ENCODE measurements around the gene RFC2. TPM values are rescaled to one million over a fixed set of nuclear protein-coding genes. Genes with fewer than 3 reads are reported as not detected.

RFC2 gene
- total and polyA plus RNA-seq, 7 experiments from 2014 or later: 12.0 to 51.7 (median 19.3) TPM

DNA sequence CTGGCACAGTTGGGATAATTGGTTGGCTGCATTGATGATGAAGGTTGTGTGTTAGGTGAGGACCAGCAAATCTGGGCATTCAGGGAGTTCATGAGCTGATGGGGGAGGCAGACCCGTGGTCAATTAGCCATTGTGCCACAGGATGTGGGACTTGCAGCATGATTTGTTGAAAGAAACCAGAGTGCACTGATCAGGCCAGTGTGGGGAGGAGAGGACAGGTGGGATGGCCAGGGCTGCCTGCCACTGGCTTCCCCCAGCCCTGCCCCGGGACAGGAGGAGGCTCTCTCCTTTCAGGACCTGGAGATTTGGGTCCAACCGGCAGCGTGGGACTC lies 39.3 kb upstream of the RFC2 start:
- peaks cover 6 to 16% (median 11%) of the 10 kb centered on the region in 7 donors for H3K4me1 Mint-ChIP-seq
- H3K4me1 ChIP-seq (ENCODE audit: control insufficient read depth in 2 of 2, insufficient read depth in 2 of 2, low read length in 2 of 2): peaks cover 8 to 11% of the 10 kb centered on the region in 2 donors
- POLR2A ChIA-PET: no interaction called here
- no peak overlapping the region for H3K27ac ChIP-seq (ENCODE audit: low read depth, low read length)
- H3K4me3 Mint-ChIP-seq: no peak overlapping the region
- no peaks in the 10 kb centered on the region for H3K27me3 ChIP-seq (ENCODE audit: control insufficient read depth in 2 of 2, insufficient read depth in 2 of 2, low read length in 2 of 2)
- H3K36me3 Mint-ChIP-seq: no peaks in the 10 kb centered on the region
- H3K9me3 Mint-ChIP-seq: no peaks in the 10 kb centered on the region
- H3K9me3 ChIP-seq (ENCODE audit: control insufficient read depth in 2 of 3, low read length in 3 of 3): no peaks in the 10 kb centered on the region
- no peak overlapping the region for H3K4me3 ChIP-seq (ENCODE audit: low read length)
- ATAC-seq: no peak
- intact Hi-C loops (cut with micrococcal nuclease): loop anchor here in 1 of 2 donors (10.0 kb wide), 1 partner anchor 199 kb away; no protein-coding TSS in a partner anchor
- CTCF ChIA-PET: no interaction called here
- no peak overlapping the region for H3K27ac Mint-ChIP-seq
- H3K36me3 ChIP-seq (ENCODE audit: control insufficient read depth in 2 of 3, insufficient read depth in 3 of 3, low read length in 3 of 3): no peaks in the 10 kb centered on the region
- DNase-seq: no peak
- H3K27me3 Mint-ChIP-seq: peaks cover 0 to 31% (median 0%) of the 10 kb centered on the region in 5 donors

DNA sequence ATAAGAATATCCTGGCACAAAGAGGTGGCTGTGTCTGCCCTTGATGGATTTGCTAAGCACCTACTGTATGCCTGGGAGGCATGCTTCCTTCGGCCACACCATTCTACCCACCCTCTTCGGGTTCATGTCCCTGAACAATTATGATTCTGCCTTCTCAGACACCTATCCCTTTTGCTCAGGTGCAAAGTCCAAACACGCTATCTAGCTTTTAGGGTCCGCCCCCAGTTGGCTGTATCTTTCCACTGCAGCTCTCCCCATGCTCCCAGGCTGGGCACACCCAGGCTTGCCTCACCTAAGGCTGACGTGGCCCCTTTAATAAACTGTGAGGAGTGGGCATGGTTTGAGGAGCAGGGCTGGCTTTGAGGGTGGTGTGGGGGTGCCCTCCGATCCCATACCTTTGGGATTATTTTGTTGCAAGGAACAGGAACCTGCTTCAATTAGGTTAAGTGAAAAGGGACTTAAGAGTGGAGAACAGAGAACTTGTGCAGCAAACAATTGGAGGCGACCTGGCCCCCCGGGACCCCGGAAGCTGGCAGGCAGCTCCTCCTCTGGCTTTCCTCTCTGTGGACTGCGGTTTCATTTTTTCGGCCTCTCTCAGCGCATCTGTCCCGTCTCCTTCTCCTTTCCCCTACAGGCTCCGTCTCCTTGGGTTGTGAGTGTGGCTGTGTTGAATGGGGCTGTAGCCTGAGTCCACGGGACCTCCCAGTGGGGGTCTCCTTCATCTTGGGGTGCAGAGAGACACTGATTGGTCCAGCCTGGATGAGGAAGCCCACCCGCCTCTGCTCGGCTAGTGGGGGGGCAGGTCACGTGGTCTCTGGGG lies 38.8 kb upstream of the RFC2 start:
- peak overlapping the region in 2 of 9 donors; percentile 36 to 43 for H3K27ac Mint-ChIP-seq
- no peaks in the 10 kb centered on the region for H3K9me3 Mint-ChIP-seq
- H3K4me3 ChIP-seq (ENCODE audit: low read length): no peak overlapping the region
- peaks cover 13 to 17% of the 10 kb centered on the region in 2 donors for H3K4me1 ChIP-seq (ENCODE audit: control insufficient read depth in 2 of 2, insufficient read depth in 2 of 2, low read length in 2 of 2)
- no peaks in the 10 kb centered on the region for H3K27me3 ChIP-seq (ENCODE audit: control insufficient read depth in 2 of 2, insufficient read depth in 2 of 2, low read length in 2 of 2)
- H3K36me3 Mint-ChIP-seq: no peaks in the 10 kb centered on the region
- intact Hi-C loops (cut with micrococcal nuclease): loop anchor here in 1 of 2 donors (10.0 kb wide), 1 partner anchor 198 kb away; no protein-coding TSS in a partner anchor
- DNase-seq (no peak), ATAC-seq (no peak)
- no peak overlapping the region for H3K4me3 Mint-ChIP-seq
- no peaks in the 10 kb centered on the region for H3K9me3 ChIP-seq (ENCODE audit: control insufficient read depth in 2 of 3, low read length in 3 of 3)
- no peak overlapping the region for H3K27ac ChIP-seq (ENCODE audit: low read depth, low read length)
- H3K36me3 ChIP-seq (ENCODE audit: control insufficient read depth in 2 of 3, insufficient read depth in 3 of 3, low read length in 3 of 3): no peaks in the 10 kb centered on the region
- peaks cover 0 to 36% (median 0%) of the 10 kb centered on the region in 5 donors for H3K27me3 Mint-ChIP-seq
- ChIA-PET CTCF (no interaction called here), POLR2A (no interaction called here)
- H3K4me1 Mint-ChIP-seq: peaks cover 12 to 22% (median 17%) of the 10 kb centered on the region in 7 donors

DNA sequence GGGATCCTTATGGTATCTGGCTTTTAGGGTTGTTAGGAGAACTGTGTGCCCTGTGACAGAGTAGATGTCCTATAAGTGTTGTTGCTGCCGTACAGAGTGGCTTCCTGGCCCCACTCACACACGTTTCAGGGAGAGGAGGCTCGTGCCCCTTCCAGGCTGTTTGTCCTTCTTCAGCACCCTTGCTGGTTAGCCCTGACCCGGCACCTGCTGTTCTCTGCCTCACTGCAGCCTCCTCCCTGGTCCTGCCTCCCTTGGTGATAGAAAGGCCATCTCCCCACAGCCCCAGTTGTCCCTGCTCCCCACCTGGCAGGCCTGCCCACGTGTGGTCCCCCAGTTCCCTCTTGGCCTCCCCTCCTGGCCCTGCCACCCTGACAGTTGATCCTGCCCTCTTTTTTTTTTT lies 37.3 kb upstream of the RFC2 start:
- Histone ChIP-seq H3K36me3 (ENCODE audit: control insufficient read depth in 2 of 3, insufficient read depth in 3 of 3, low read length in 3 of 3) (no peaks in the 10 kb centered on the region), H3K27me3 (ENCODE audit: control insufficient read depth in 2 of 2, insufficient read depth in 2 of 2, low read length in 2 of 2) (no peaks in the 10 kb centered on the region), H3K4me3 (ENCODE audit: low read length) (no peak overlapping the region), H3K4me1 (ENCODE audit: control insufficient read depth in 2 of 2, insufficient read depth in 2 of 2, low read length in 2 of 2) (peaks cover 15 to 20% of the 10 kb centered on the region in 2 donors), H3K9me3 (ENCODE audit: control insufficient read depth in 2 of 3, low read length in 3 of 3) (no peaks in the 10 kb centered on the region), H3K27ac (ENCODE audit: low read depth, low read length) (no peak overlapping the region)
- Mint-ChIP-seq H3K27ac (peak overlapping the region in 1 of 9 donors; percentile 71), H3K9me3 (no peaks in the 10 kb centered on the region), H3K4me3 (peak overlapping the region in 7 of 10 donors; percentile 4 to 89 (median 44)), H3K36me3 (no peaks in the 10 kb centered on the region), H3K27me3 (peaks cover 0 to 39% (median 0%) of the 10 kb centered on the region in 5 donors), H3K4me1 (peaks cover 13 to 24% (median 18%) of the 10 kb centered on the region in 7 donors)
- ChIA-PET POLR2A (no interaction called here), CTCF (no interaction called here)
- DNase-seq (no peak), ATAC-seq (no peak)
- intact Hi-C loops (cut with micrococcal nuclease): loop anchor here in 1 of 2 donors (10.0 kb wide), 1 partner anchor 197 kb away; no protein-coding TSS in a partner anchor

DNA sequence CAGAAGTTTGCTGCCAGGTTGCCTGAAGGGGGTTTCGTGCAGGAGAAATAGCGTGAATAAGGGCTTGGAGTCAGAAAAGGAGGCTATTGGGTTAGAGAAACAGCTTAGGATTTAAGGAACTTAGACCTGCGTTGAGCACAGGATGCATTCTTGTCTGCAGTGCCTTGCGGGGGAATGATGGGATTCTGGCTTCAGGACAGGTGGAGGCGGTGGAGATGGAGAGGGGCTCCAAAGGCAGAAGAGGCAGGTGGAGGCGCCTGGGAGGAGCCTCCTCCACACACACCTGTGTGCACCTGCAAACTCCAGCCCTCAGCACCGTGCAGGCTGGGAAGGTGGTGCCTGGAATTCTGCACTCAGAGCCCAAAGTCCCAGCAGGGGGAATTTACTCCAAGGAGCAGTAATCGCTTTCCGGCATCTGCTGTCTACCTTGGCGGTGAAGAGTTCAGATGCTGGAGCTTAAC lies 36.8 kb upstream of the RFC2 start:
- DNase-seq (no peak), ATAC-seq (no peak)
- intact Hi-C loops (cut with micrococcal nuclease): loop anchor here in 1 of 2 donors (10.0 kb wide), 1 partner anchor 196 kb away; no protein-coding TSS in a partner anchor
- Mint-ChIP-seq H3K4me1 (peaks cover 13 to 24% (median 18%) of the 10 kb centered on the region in 7 donors), H3K27me3 (peaks cover 0 to 39% (median 0%) of the 10 kb centered on the region in 5 donors), H3K36me3 (no peaks in the 10 kb centered on the region), H3K4me3 (peak overlapping the region in 9 of 10 donors; percentile 30 to 89 (median 68)), H3K9me3 (no peaks in the 10 kb centered on the region), H3K27ac (peak overlapping the region in 3 of 9 donors; percentile 26 to 71 (median 38))
- ChIA-PET CTCF (no interaction called here), POLR2A (no interaction called here)
- peaks cover 15 to 20% of the 10 kb centered on the region in 2 donors for H3K4me1 ChIP-seq (ENCODE audit: control insufficient read depth in 2 of 2, insufficient read depth in 2 of 2, low read length in 2 of 2)
- H3K27me3 ChIP-seq (ENCODE audit: control insufficient read depth in 2 of 2, insufficient read depth in 2 of 2, low read length in 2 of 2): no peaks in the 10 kb centered on the region
- no peak overlapping the region for H3K27ac ChIP-seq (ENCODE audit: low read depth, low read length)
- no peaks in the 10 kb centered on the region for H3K36me3 ChIP-seq (ENCODE audit: control insufficient read depth in 2 of 3, insufficient read depth in 3 of 3, low read length in 3 of 3)
- no peaks in the 10 kb centered on the region for H3K9me3 ChIP-seq (ENCODE audit: control insufficient read depth in 2 of 3, low read length in 3 of 3)
- H3K4me3 ChIP-seq (ENCODE audit: low read length): no peak overlapping the region

DNA sequence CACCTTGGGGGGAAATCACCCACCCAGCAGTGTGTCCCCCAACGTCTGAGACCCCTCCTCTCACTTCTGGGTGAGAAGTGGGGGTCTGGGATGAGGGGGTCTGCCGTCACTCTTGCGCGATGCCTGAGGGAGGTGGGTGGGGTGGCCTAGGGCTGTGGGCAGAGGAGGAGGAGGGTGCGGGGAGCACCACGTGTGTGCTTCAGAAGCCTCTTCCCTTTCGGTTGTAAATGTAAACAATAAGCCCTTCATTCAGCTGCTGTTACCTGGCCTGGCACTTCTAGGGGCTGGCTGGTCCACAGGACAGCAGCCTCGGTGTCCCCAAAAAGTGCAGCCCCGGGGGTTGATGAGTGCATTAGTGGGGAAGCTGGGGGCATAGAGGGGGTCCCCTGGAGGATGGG lies 36.4 kb upstream of the RFC2 start:
- H3K27ac ChIP-seq (ENCODE audit: low read depth, low read length): no peak overlapping the region
- POLR2A ChIA-PET: no interaction called here
- no peak overlapping the region for H3K4me3 ChIP-seq (ENCODE audit: low read length)

DNA sequence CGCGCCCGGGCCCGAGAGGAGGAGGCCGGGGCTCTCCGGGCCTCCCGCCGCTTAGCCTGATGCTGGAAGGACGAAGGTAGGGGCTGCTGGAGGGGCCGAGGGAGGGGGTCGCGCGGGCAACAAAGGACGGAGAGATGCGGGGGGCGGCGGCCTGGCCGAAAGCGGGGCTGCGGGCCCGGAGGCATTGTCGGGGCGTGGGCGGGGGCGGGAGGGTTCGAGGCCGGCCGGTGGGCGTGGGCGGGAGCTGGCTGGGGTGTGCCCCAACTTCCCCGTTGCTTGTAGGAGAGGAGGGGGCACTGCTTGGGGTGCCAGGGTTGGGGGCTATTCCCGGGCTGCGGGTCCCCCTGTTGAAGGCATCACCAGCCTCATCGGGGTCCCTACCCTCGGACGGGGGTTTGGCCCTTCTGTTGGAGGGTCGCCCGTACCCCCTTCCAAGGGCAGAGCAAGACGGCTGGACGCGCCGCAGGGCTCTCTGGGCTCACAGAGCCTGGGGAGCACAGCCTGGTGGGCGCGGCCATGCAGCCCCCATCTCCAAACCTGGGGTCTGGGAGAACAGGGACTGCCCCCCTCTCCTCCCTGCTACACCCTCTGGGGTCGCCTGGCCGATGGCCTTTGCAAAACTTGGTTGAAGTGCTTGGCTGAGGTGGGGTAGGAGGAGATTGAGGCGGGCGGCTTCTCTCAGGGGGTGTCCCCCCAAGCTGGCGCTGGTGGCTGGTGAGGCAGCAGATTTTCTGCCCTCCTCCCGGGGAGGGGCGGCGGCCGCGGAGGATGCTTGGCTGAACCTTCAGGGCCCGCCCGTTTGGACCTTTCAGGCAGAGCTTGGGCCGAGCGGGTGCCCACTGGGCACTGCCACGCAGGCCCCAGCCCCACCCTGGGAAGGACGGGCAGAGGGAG lies 35.7 kb upstream of the RFC2 start:
- H3K9me3 Mint-ChIP-seq: no peaks in the 10 kb centered on the region
- H3K4me1 Mint-ChIP-seq: peaks cover 13 to 24% (median 18%) of the 10 kb centered on the region in 7 donors
- Histone ChIP-seq H3K27me3 (ENCODE audit: control insufficient read depth in 2 of 2, insufficient read depth in 2 of 2, low read length in 2 of 2) (no peaks in the 10 kb centered on the region), H3K36me3 (ENCODE audit: control insufficient read depth in 2 of 3, insufficient read depth in 3 of 3, low read length in 3 of 3) (no peaks in the 10 kb centered on the region), H3K4me1 (ENCODE audit: control insufficient read depth in 2 of 2, insufficient read depth in 2 of 2, low read length in 2 of 2) (peaks cover 15 to 20% of the 10 kb centered on the region in 2 donors), H3K9me3 (ENCODE audit: control insufficient read depth in 2 of 3, low read length in 3 of 3) (no peaks in the 10 kb centered on the region), H3K27ac (ENCODE audit: low read depth, low read length) (peak overlapping the region; percentile 39), H3K4me3 (ENCODE audit: low read length) (peak overlapping the region; percentile 47)
- no peaks in the 10 kb centered on the region for H3K36me3 Mint-ChIP-seq
- ChIA-PET POLR2A (interaction anchor here (2.2 kb wide), 1 partner anchor 20 kb away, joined by 14 read pairs; no protein-coding TSS in a partner anchor), CTCF (no interaction called here)
- peaks cover 0 to 39% (median 0%) of the 10 kb centered on the region in 5 donors for H3K27me3 Mint-ChIP-seq
- intact Hi-C loops (cut with micrococcal nuclease): loop anchor here (1.0 to 10.0 kb wide), 6 partner anchors 20 to 195 kb away; partner anchors contain the start of genes EIF4H (in 2 of the 2) and RFC2 (in 2 of the 2)
- peak in 5 of 9 donors; percentile 17 to 34 (median 30) for DNase-seq
- ATAC-seq: peak; percentile 47
- peak overlapping the region; percentile 20 to 89 (median 52) for H3K4me3 Mint-ChIP-seq
- H3K27ac Mint-ChIP-seq: no peak overlapping the region

More for the DNA sequence above, 36.4 kb upstream of the RFC2 start:
- Histone ChIP-seq H3K4me1 (ENCODE audit: control insufficient read depth in 2 of 2, insufficient read depth in 2 of 2, low read length in 2 of 2) (peaks cover 15 to 20% of the 10 kb centered on the region in 2 donors), H3K27me3 (ENCODE audit: control insufficient read depth in 2 of 2, insufficient read depth in 2 of 2, low read length in 2 of 2) (no peaks in the 10 kb centered on the region), H3K36me3 (ENCODE audit: control insufficient read depth in 2 of 3, insufficient read depth in 3 of 3, low read length in 3 of 3) (no peaks in the 10 kb centered on the region), H3K9me3 (ENCODE audit: control insufficient read depth in 2 of 3, low read length in 3 of 3) (no peaks in the 10 kb centered on the region)
- DNase-seq (no peak), ATAC-seq (no peak)
- H3K36me3 Mint-ChIP-seq: no peaks in the 10 kb centered on the region
- peak overlapping the region in 3 of 9 donors; percentile 26 to 71 (median 38) for H3K27ac Mint-ChIP-seq
- no peaks in the 10 kb centered on the region for H3K9me3 Mint-ChIP-seq
- intact Hi-C loops (cut with micrococcal nuclease): loop anchor here in 1 of 2 donors (10.0 kb wide), 1 partner anchor 196 kb away; no protein-coding TSS in a partner anchor
- H3K4me1 Mint-ChIP-seq: peaks cover 13 to 24% (median 18%) of the 10 kb centered on the region in 7 donors
- CTCF ChIA-PET: no interaction called here
- H3K27me3 Mint-ChIP-seq: peaks cover 0 to 39% (median 0%) of the 10 kb centered on the region in 5 donors
- peak overlapping the region; percentile 29 to 89 (median 67) for H3K4me3 Mint-ChIP-seq
